WTC11 (cell line): ENCODE data around the gene STAC.

Experiments used
- CREM ChIP-seq: sonication (generic); formaldehyde crosslinking; IDR thresholded peaks from 2 replicates; pipeline ENCODE4 v1.8.1; 2022; ENCODE audit warnings: mild to moderate bottlenecking, missing genetic modification reagents, moderate library complexity
- CTCF ChIP-seq: fragments of 200-600 bp; IDR thresholded peaks from 2 replicates; pipeline ENCODE4 v1.8.0; 2022; ENCODE audit warnings: antibody characterized with exemption
- JUN ChIP-seq: sonication (generic); formaldehyde crosslinking; IDR thresholded peaks from 2 replicates; pipeline ENCODE4 v1.8.0; 2023; ENCODE audit warnings: mild to moderate bottlenecking, missing genetic modification reagents
- KAT7 ChIP-seq: sonication (generic); formaldehyde crosslinking; IDR thresholded peaks from 2 replicates; pipeline ENCODE4 v1.8.1; 2023; ENCODE audit warnings: missing genetic modification reagents, mild to moderate bottlenecking, borderline replicate concordance
- PRRX2 ChIP-seq: fragments of 250-450 bp; sonication (Bioruptor Pico); IDR thresholded peaks from 2 replicates; pipeline ENCODE4 v1.8.0; 2021; ENCODE audit warnings: mild to moderate bottlenecking
- SMAD4 ChIP-seq: sonication (generic); formaldehyde crosslinking; IDR thresholded peaks from 2 replicates; pipeline ENCODE4 v1.8.0; 2022; ENCODE audit warnings: mild to moderate bottlenecking, missing genetic modification reagents
- USF1 ChIP-seq: sonication (generic); formaldehyde crosslinking; IDR thresholded peaks from 2 replicates; pipeline ENCODE4 v1.8.0; 2022; ENCODE audit warnings: mild to moderate bottlenecking, missing genetic modification reagents
- ZBTB21 ChIP-seq: sonication (generic); formaldehyde crosslinking; IDR thresholded peaks from 2 replicates; pipeline ENCODE4 v1.8.1; 2023; ENCODE audit warnings: mild to moderate bottlenecking, missing genetic modification reagents, borderline replicate concordance
- ZNF121 ChIP-seq: sonication (generic); formaldehyde crosslinking; IDR thresholded peaks from 2 replicates; pipeline ENCODE4 v1.8.0; 2023; ENCODE audit warnings: missing genetic modification reagents

GRCh38 chr3:36393563-36393962 lies 13.3 kb downstream of the STAC start:
- TF ChIP-seq CTCF (no peak), ZBTB21 (no peak), JUN (CRISPR knock-in tag) (no peak), CREM (CRISPR knock-in tag) (no peak), PRRX2 (CRISPR knock-in tag) (no peak), KAT7 (no peak), ZNF121 (CRISPR knock-in tag) (no peak), SMAD4 (CRISPR knock-in tag) (no peak), USF1 (CRISPR knock-in tag) (no peak)
